ENCODE results near the gene LYSMD4.

Gene LYSMD4

DNA sequence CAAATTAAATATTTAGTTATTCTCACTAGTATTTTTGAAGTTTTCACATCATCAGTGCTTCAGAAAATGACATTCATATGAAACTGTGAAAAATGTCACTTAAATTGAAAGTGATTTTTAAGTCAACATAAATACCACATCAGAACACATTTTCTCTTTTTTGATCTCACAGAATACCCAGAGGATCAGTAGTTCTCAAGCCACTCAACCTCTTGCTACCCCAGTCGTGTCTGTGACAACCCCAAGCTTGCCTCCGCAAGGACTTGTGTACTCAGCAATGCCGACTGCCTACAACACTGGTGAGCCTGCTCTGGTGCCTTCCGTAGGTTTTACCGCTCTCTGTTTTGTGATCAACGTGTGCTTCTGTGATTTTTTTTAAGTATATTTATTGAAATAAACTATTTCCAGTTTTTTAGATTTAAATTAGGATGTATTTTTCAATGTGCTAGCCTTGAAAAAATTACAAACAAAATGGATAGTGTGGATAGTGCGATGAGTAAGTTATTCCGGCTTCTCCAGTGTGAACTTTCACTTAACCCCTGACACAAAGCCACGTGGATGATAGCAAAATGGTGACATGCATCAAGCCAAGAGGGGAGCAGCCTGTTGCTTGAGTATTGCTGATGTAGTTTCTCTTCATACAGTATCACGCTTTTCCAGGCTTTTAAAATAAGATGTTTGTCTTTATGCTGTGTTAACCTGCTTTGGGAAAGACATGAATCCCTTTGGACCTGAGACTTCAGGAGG lies 26.5 kb downstream of the LYSMD4 start:
- in situ Hi-C loops (cut with MboI; ENCODE audit: low sequenced_read_pairs), result no loop called here

DNA sequence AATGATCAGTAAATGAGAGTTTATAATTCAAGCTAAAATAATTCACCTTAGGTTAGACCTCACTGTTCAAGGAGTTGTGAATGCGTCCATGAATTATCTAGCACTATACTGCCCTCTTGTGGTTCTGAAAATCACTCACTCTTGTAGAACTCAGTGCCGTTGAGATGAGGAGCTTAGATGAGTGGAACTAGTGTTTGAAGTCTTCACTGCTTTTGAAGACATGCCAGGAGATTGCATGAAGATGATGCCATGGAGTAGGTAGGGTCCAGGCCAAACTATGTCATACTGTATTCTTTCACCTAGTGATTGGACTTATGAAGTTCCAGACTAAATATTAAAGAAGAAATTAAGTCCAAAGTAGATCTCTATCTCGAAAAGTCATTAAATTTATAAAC lies 28.8 kb downstream of the LYSMD4 start:
- in situ Hi-C loops (cut with MboI; ENCODE audit: low sequenced_read_pairs), result no loop called here

DNA sequence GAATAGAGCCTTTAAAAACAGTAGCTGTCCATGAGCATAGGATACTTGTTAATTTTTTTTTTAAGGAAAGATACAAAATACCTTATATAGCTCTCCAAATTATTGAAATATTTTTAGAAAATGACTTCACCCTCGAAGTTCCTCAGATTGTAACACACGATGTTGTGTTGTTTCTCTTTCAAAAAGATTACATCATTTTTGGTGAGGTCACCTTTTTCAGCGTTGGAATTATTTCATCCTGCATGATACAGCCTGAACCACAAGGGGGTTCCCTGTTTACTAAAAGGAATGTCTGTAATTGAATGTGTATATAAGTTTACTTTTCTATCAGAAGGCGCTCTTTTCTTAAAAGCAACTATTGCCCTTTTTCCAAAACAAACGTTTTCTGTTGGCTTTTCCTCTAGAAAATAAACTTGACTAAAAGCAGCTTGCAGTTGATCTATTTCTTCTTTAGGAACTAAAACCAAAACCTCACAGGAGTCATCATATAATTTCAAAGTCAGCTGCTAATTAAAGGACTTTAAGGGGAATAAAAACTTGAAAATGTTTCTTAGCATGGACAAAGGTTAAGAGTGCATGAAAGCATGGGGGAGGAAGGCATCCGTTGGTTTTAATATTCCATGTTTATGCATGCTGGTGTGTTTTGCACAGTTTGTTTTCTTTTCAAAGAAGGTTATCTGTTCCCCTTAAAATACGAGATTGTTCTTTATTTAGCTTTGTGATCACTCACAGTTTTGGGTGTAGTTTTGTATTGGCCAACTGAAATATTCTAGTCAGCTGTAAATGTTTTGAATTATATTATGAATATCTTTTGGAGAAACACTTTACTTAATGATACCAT lies 29.4 kb downstream of the LYSMD4 start:
- in situ Hi-C loops (cut with MboI; ENCODE audit: low sequenced_read_pairs), result no loop called here

DNA sequence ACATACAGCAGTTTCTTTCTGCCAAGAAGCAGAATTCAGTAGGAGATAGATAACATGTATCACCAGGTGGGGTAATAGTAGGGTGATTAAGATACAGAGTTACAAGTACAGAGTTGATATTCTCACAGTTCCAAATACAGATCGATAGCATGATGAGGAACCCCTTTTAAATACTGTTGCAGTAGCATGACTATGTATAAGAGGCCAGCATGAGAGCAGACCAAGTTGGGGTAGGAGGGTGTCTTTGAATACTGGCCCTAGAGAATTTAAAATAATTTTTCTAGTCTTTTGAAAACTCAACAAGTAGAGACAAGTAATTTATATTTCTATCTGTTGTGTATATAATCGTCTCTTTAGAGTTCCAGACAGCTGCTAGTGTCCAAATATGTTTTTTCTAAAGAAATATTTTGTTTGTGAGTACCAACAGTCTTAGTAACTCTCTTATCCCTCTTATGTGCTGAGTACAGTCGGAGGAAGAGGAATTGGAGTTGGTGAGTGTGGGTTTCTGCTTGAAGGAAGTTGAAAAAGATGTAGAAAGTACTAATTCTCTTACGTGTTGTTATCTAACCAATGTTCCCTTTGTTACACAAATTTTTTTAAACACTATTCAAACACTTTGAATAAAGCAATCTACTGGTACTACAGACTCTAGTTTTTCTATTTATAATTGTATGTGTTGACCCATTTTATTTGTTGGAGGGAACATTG lies 30.2 kb downstream of the LYSMD4 start:
- in situ Hi-C loops (cut with MboI; ENCODE audit: low sequenced_read_pairs), result no loop called here

DNA sequence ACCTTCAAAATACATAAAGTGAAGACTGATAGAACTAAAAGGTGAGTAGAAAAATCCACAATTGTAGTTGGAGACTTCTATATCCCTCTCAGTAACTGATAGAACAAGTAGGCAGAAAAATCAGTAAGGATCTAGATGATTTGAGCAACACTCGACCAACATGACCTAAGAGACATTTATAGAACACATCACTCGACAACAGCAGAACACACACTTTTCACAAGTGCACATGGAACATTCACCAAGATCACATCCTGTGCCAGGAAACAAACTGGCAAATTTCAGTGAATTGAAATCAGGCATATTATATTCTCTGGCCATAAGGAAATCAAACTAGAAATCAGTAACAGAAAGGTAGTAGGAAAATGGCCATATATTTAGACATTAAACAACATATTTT lies 37.1 kb downstream of the LYSMD4 start:
- in situ Hi-C loops (cut with MboI; ENCODE audit: low sequenced_read_pairs), result no loop called here

DNA sequence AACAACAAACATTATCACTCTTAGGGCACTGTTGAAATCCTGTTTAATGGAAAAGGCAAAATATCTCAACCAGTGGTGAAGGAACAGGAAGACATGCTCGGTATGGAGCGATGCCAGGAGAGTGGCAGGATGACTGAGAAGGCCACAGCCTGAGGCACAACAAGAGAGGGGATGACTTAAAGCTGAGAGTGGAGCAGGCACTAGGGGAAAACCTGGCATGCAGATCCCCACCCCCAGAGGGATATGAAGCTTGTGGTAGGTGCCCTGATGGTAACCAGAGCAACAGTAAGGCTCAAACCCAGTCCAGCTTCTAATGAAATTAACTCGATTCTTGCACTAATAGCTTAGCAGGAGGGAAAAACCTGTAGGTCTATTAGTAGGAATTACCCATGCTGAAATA lies 40.4 kb downstream of the LYSMD4 start:
- in situ Hi-C loops (cut with MboI; ENCODE audit: low sequenced_read_pairs), result no loop called here

DNA sequence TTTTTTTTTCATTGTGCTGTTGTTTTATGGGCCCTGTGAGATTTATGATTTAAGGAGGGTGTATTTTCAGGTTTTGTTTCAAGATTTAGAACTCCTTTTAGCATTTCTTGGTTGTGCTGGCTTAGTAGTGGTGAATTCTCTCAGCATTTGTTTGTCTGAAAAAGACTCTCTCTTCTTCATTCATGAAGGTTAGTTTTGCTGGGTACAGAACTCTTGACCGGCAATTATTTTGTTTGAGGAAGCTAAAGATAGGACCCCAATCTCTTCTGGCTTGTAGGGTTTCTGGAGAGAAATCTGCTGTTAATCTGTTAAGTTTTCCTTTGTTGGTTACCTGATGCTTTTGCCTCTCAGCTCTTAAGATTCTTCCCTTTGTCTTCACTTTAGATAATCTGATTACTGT lies 46.9 kb downstream of the LYSMD4 start:
- in situ Hi-C loops (cut with MboI; ENCODE audit: low sequenced_read_pairs), result no loop called here

DNA sequence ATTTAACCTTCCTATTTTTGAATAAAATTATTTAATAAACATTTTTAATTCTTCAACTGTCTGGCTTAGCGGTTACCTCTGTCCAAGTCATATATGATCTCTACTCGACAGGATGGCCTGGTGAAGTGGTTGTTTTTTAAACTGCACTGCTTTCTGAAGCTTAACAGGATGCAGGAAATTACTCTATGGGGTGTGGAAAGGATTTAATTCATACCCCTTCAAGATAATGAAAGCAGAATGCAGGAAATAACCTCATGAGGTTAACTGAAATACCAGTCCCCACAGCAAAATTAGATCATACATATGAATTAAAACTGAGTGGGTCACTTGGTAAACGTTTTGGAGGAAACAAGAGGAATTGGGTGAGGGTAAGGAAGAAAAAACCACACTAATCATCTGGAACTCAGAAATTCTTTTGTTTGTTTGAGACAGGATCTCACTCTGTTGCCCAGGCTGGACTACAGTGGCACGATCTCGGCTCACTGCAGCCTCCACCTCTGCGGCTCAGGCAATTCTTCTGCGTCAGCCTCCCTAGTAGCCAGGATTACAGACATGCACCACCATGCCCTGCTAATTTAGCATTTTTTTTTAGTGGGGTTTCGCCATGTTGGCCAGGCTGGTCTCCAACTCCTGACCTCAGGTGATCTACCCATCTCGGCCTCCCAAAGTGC lies 50.1 kb downstream of the LYSMD4 start:
- in situ Hi-C loops (cut with MboI; ENCODE audit: low sequenced_read_pairs), result no loop called here

DNA sequence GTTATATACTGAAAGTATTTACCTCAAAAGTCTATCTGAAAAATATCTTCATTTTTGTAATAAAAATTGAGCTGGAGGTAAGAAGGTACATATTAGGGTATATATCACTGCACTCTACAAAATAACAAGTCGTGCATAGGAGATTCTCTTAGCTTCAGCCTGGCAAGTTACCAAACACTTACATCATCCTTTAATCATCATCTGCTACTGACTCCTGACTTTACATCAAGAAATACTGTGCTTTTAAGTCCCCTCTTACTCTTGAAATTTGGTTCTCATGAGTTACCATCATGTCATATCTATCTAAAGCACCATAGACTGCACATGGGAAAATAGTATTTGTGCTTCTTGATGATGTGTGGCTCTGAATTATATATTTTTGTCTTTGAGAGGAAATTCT lies 50.8 kb downstream of the LYSMD4 start:
- in situ Hi-C loops (cut with MboI; ENCODE audit: low sequenced_read_pairs), result no loop called here

DNA sequence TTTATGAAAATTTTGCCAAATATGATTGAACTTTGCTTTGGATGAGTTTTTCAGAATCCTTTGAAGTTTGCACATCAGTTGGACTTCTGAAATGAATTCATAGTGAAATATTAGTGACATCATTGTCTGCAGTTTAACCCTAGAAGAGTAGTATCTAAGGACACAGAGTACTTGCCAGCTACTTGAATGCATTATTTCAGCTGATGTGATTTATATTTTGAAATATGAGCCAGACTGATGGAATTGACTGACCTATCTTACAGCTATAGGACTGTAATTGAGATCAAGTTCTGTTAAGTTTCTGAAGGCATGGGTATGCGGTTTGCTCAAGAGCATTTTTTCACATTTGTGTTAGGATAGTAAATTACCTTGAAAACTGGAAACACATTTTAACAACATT lies 51.2 kb downstream of the LYSMD4 start:
- in situ Hi-C loops (cut with MboI; ENCODE audit: low sequenced_read_pairs), result no loop called here

DNA sequence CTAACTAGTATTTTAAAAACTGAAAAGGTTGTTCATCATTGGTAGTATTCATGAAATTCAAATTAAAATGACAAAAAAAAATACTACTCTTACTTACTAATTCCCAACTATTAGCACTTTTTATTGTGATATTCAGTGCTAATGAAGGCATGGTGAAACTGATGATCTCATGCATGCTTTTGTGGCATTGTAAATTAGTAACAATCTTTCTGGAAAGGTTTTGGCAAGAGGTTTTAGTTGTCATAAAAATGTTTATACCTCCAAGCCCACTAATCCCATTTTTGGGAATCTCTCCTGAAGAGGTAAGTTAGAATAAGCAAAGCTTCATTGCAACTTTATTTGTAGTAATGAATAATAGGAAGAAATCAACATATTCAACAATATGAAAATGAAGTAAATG lies 53.0 kb downstream of the LYSMD4 start:
- in situ Hi-C loops (cut with MboI; ENCODE audit: low sequenced_read_pairs), result no loop called here

DNA sequence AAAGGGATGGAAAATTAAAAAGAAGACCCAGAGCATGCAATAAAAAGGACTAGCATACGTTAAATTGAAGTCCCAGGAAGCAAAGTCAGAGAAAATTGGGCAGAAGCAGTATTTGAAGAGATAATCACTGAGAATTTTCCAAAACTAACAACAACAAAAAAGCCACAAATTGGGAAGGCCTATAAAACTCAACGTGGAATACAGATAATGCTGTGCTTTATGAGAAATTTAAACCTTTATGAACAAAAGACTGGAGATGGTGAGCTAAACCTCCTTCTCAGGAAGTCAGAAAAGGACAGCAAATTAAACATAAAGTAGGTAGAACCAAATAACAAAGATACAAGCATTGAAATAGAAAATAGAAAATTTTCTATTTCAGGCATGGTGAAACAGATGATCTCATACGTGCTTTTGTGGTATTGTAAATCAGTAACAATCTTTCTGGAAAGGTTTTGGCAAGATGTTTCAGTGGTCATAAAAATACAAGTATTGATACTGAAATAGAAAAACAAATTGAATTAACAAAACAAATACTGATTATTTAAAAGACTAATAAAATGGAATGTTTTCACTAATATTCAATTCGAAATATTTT lies 55.6 kb downstream of the LYSMD4 start:
- in situ Hi-C loops (cut with MboI; ENCODE audit: low sequenced_read_pairs), result no loop called here

Measured in HL-60/S4 treated with phorbol 12-myristate 13-acetate at 8.2 ng/mL for 4 days and 3 days (cell line).